Left renal pelvis (tissue), 4 donors: ENCODE measurements around the gene DNAJC12. TPM values are rescaled to one million over a fixed set of nuclear protein-coding genes. Genes with fewer than 3 reads are reported as not detected.
"Not testable (repeated sequence)": the region's sequence is repeated elsewhere in the genome, so short reads cannot be mapped to it uniquely, and the experiment has no call there.

Experiments used
- DNase-seq, 4 donors: peaks; one replicate each; pipeline ENCODE4 v3.0.0-alpha.2; 2013; ENCODE audit warnings: low read depth in 4 of 4, low spot score in 3 of 4
- polyA plus RNA-seq, 4 donors: library from polyadenylated mRNA; unstranded; fragments of 120-200 nt; gene quantifications; one replicate each; pipeline ENCODE4 v1.2.1, GENCODE V29; 2013; ENCODE audit not compliant: insufficient read length in 4 of 4

The DNAJC12 gene
- polyA plus RNA-seq, 4 donors = 11.1 to 15.7 (median 12.9) TPM

DNA sequence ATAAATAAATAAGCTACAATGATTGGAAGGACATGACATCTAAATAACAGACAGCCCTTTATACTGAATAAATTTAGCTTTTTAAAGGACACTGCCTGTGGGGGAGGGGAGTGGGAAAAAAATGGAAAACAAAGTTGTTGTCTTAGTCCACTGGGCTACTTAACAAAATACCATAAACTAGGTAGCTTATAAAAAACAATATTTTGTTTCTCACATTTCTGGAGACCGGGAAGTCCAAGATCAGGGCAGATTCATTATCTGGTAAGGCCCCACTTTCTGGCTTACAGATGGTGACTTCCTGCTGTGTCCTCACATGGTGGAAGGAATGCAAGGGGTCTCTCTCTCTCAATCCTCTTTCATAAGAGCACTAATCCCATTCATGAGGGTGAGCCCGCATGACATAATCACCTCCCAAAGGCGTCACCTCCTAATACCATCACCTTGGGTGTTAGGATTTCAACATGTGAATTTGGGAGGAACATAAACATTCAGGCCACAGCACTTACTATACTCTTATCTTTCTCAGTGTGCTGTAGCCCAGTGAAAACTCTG, 43.0 kb downstream of the DNAJC12 start:
- no peak for DNase-seq

DNA sequence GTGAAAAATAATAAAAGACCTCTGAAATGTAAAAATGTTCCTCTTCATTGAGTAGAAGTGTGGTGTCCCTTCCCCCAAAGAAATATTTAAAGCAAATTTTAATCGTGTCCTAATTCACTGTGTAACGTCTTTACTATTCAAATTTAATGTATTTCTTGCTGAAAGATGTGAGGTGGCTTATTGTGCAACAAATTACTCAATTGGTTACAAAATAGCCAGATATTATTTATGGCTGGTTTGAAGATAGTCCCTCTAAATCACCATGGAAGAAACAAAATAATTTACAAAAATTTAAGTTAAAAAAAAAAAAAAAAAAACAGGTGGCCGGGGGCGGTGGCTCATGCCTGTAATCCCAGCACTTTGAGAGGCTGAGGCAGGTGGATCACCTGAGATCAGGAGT, 43.7 kb downstream of the DNAJC12 start:
- no peak for DNase-seq

DNA sequence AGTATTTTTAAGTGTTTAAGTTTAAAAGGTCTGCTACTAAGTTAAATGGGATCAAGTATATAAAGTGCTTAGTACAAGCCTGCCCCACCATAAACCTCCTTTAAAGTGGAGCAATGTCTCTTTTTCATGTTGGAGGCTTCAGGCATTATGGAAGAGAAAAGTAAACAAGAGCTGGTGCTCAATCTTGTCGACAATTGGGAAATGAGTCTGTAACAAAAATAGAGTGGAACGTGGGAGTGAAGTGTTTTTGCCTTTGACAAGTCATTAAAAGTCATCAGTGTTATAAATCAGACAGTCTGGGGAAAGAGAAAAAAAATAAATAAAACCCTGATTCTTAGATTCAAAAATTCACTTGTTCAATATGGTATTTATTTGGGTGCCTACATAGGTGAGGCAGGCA, 44.7 kb downstream of the DNAJC12 start:
- DNase-seq = peak; percentile 29 to 64 (median 60)

DNA sequence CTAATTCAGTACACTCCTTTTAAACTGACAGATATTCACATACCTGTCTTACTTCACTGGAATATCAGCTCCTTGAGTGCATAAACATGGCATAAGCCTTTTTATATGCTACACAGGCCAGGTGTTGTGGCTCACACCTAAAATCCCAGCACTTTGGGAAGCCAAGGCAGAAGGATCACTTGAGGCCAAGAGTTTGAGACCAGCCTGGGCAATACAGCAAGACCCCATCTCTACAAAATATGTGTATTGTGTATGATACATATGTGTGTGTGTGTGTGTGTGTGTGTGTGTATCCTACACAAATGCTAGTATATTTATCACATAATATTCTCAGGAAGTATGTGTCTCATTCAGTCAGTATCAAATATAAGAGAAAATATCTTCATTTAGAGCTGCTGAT, 45.3 kb downstream of the DNAJC12 start:
- DNase-seq = no peak

DNA sequence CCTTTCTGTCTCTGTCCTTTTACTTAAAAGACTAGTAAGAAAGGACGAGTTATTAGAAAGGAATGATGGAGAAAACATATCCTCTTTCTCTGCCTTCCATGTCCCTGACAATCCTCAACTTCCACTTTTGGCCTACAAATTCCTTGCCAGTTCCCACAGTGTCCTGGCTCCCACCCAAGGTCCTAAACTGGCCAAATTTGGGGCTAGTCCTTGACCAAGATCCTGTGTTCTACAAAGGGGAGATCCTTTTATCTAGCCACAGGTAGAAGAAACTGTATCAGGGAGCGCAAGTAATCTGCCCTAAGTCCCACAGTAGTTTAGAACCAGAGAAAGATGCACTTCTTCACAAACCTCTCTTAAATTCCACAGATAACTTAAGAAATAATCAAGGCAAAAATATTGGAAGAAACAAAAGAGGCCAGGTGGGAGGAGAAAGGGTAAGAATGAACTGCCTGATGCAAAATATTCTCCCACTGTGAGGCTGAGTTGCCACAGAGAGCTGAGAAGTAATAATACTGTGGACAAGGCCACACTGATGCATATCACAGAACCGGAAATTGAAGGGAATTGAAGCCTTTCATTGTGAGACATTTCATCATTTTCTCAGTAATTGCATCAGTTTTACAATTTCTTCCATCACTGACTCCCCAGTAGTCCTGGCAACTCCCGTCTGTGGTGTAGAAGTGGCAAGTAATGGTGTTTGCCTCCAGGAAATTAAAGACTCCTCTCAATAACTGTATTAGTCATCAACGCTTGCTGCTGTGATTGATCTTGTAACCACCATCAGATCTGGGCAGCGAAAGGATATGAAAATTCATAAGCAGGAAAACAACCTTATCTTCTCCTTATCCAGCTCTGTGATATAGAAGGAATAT, 47.2 kb downstream of the DNAJC12 start:
- no peak for DNase-seq

DNA sequence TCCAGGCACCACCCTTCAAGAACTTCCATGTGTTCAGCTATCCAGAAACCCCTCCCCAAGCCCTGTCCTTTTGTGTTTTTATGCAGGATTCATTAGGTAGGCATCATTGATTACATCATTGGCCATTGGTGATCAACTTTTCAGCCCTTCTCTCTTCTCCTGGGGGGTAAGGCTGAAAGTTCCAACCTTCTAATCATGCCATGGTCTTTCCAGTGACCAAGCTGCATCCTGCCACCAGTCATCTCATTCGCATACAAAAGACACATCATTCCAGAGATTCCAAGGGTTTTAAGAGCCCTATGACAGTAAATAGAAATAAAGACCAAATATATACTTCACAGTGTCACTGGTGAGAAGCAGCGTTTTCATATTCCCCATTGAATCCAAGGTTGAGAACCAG, 48.2 kb downstream of the DNAJC12 start:
- DNase-seq = no peak

DNA sequence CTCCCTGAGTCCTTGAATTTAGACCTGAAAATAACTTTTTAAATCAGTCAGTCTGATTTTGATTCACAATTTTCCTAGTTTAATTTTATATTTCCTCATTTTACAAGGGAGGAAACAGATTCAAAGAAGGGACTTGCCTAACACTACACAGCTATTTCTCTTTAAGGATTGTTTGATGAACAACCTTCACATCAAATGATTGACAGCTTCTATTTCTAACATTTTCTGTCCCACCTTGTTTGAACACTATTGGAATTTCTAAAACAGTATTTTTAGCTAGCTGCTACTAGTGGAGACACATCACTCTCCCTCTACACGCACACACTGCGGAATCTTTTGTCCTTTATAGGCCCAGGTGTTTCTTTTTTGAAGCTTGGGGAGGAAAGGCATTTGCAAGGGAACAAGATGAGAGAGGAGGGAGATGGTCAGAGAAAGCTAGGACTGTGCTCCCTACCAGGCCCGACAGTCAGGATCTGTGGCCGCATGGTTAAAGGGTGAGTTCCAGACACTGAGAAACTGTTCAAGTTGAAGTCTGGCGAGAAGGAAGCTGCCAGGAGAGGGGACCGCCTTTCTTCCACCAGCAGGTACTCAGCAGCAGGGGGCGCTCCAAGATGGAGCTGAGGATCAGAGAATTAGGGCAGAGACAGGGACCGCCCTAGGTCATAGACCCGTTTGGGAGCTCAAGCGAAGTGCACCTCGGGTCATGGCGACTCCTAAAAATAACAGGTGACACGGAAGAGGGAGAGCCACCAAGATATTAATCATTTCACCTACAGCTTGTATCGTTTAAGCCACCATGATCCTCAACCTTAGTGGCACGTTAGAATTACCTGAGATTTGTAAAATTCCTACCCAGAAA, 49.7 kb downstream of the DNAJC12 start:
- DNase-seq = no peak

DNA sequence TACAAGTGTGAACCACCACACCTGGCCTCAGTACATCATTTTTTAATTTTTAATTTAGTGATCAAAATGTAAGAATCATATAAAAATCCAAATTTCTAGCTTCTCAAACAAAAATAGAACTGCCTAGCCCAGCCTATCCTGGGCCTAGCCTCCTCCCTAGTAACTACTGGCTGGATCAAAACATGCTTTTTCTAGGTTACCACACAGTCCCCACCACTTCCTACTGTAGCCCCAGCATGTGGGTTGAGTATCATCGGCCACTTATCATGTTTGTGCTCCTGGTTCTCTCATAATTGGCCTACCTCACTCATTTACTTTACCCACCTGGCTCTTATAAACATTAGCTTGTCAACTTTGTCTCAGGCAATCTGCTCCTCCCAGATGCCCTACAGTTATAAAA, 52.9 kb downstream of the DNAJC12 start:
- DNase-seq = no peak

DNA sequence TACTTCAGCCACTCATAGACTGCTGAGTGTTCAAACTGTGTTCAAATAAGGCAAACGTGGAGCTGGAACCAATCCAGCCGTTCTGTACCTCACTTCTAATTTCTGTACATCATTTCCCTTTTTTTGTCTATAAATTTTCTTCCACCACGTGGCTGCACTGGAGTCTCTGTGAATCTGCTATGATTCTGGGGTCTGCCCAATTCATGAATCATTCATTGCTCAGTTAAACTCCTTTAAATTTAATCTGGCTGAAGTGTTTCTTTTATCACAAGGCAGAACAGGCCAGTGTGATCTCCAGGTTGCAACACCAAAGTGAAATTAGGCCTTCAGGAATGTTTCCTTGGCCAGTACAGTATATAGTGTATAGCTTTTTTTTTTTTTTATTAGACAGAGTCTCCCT, 53.5 kb downstream of the DNAJC12 start:
- no peak for DNase-seq

DNA sequence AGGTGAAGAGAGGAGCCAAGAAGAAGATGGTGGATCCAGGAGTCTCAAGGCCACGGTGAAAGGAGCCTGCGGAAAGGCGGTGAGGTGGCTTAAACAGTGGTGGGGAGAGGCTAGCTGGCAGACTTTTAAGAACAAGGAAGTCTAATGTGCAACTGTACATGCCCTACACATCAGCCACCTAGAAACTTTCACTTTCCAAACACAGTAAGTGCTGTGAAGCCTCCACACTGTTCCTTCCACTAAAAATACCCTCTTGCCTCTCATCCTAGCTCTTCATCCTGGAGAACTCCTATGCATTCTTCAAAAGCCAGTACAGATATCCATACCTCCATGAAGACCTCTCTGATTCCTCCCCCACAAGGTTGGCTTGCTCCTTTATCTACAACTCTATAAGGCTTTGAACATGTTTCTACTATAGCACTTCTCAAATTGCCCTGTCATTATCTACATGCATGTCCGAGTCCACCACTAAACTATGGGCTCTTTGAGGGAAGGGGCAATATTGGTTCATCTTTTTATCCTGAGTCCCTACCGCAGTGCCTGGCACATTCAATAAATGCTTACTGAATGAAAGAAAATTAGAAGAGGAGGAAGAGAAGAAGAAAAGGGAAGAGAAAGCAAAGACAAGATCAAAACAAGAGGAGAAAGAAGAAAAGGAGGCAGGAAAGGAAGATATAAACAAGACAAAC, 54.2 kb downstream of the DNAJC12 start:
- no peak for DNase-seq

DNA sequence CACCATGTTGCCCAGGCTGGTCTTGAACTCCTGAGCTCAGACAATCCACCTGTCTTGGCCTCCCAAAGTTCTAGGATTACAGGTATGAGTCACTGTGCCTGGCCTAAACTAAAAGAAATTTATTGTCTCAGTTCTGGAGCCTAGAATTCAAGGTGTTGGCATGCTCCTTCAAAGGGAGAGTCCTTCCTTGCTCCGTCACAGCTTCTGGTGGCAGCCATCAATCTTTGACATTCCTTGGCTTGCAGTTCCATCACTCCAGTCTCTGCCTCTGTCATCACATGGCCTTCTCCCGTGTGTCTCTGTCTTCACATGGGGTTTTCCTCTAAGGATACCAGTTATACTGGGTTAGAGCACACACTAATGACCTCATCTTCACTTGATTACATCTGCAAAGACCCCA, 55.5 kb downstream of the DNAJC12 start:
- DNase-seq = no peak

DNA sequence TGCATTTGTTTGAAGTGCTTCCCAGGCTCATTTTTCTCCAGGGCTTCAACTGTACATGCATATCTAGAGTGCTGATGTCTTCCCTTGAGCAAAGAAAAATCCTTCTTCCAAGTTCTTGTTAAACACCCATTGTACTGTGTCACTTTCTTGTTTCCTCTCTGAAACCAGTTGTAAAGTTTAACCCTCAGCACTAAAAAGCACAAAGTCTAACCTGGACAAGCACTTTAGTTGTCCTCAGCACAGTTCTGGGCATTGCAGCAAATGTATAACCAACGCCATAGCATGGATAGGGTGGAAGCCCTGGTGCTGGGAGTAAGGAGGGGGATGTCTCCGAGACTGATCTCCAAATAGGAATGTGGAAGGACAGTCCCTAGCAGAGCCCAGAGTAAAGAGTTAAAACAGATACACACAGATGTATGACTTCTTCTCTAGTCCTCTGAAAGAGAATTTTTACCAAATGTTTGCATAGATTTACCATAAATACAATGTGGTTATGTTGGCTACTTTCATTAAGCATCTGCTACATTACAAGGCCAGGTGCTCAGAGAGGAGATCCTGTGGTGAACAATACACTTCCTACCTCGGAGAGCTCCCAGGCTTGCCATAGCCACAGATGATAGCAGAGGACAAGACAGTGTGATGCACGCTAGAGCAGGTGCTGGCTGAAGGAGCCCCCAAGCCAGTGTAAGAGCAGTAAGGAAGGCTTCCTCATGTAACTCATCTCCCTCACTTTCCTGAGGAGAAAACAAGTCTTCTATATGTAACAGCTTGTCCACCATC, 57.0 kb downstream of the DNAJC12 start:
- no peak for DNase-seq

DNA sequence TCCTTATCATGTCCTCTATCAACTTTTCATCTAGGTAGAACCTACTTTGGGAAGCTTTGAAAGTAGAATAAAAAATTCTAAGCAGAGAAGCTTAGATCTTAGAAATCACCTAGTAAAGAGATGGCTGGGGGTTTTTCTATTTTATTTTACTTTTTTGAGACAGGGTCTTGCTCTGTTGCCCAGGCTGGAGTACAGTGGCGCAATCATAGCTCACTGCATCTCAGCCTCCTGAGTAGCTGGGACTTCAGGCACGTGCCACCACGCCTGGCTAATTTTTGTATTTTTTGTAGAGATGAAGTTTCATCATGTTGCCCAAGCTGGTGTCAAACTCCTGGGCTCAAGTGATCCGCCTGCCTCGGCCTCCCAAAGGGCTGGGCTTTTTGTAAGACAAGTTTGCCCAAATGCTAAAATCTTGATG, 57.8 kb downstream of the DNAJC12 start:
- not testable (repeated sequence) for DNase-seq

DNA sequence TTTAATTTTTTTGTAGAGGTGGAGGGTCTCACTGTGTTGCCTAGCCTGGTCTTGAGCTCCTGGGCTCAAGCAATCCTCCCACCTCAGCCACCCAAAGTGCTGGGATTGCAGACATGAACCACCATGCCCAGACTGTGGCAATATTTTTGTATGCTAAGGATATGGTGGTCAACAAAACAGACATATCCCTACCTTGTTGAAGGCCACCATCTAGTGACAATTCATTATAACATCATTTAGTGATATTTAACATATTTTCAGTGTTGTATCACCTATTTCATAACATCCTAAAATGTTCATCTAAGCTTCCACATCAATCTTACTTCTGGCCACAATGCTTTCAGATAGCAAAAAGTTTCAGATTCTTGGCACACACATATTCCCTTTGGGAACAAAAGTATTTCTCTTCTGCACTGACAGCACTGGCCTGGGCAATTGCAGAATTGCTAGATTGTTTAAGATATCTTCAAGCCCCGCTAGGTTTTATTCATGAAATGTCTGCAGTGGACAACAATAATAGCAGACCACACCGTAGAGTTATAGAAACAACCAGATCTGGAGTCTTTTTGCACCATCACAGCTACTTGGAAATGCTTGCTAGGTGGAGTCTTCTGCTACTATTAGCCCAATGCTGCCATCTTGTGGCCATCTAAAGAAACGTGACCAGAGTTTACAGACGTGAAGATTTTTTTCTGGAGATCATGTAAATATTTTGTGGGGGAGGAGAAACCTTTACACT, 58.4 kb downstream of the DNAJC12 start:
- peak in 3 of 4 donors; percentile 46 to 59 (median 56) for DNase-seq

DNA sequence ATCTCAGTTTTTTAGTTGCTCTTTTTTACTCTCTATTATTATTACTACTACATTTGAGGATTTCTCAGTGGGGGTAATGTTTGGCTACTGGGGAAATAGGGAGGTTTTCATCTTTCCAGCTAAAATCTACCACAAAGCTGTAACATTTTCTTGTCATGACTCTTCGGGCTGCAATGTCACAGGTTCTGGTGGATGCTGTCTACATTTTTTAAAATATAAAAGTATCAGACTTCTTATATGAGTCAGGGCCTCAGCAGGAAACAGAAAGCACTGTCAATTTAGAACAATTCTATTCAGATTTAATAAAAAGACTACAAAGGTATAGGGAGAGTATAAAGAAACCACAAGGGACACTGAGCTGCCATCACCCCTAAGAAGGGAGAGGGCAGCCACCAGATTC, 61.6 kb downstream of the DNAJC12 start:
- DNase-seq = no peak

DNA sequence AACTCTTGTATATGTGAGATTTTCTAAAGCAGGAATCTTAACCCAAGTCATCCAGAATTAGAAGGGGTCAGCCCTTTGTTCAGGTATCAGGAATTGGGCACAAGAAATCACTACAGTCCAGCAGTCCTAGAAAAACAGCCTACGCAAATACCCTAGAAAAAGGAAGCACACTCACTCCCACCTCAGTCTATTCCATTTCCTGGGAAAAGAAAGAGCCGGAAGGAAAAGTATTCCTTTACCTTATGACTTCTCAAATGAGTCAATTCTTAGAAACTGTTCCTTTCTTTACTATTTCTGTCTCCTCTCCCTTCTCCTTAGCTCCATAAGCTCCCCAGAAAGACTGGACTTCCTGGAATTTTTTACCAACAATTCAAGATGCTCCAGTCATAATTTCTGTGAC, 62.7 kb downstream of the DNAJC12 start:
- no peak for DNase-seq

DNA sequence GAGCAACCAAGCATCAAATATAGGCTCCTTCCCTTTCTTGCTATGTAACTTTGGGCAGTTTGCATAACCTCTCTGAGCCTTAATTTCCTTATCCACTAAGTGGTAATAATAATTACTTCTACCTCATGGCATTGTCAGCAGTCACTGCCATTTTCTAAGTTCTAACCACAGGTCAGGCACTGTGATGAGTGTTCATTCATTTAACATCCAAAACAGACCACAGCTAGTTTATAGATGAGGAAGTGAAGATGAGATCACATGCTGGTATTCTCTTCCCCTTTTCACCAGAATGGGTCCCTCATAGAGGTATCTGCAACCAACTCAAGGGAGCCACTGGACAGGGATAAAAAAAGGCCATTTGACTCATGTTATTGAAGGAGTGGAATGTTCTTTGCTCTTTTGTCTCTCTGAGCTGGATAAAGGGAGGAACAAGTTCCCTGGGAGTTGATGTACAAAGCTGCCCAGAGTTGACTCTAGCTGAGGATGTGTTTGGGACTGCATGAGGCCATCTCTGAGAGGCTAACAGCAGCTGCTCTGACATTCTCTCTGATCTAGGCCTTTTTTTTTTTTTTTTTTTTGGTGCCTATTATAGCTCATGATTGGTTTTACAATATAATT, 65.0 kb downstream of the DNAJC12 start:
- no peak for DNase-seq

DNA sequence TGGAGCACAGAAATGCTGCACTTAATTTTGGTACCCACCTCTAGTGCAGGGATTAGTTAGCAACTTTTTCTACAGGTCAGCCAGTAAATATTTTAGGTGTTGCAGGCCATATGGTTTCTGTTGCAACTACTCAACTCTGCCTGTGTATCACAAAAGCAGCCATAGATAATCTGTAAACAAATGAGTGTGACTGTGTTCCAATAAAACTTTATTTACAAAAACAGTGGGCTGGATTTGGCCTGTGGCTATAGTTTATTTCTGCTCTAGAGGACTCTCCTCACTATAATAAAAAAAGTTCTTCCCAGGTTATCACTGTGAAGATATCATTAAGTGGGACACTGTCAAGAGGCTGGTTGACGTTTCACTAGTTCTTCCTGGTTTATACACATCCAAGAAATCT, 65.8 kb downstream of the DNAJC12 start:
- no peak for DNase-seq

DNA sequence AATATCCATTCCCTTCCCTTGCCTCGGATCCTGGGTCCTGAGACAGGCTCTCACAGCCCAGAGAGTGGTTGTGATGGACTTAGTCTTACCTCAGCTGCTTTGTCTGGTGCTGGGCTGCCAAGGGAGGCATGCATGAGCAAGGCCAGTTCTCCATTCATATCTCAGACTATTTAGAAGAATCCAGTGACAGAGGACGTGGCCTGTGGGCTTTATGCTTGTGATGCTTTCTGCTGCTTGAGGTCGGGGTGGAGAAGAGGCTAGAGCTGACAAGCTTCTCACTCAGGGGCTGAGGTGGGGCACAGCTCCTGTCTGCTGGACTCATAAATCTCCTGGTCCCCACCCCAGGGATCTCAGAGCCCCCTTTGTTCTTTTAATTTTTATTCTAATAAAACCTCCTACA, 66.8 kb downstream of the DNAJC12 start:
- DNase-seq = no peak
